Lower lobe of right lung (tissue), 2 donors: ENCODE data around the gene ITSN1. TPM values are rescaled to one million over a fixed set of nuclear protein-coding genes. Genes with fewer than 3 reads are reported as not detected.

Experiments
- ATAC-seq, 2 donors: fragments of 200-7000 bp; cut with Tn5 transposase; one replicate each; pipeline ENCODE4 v1.9.1; 2020 to 2022; ENCODE audit warnings: mild to moderate bottlenecking in 2 of 2, moderate library complexity in 2 of 2
- DNase-seq: peaks from one replicate; pipeline ENCODE4 v3.0.0-alpha.2; 2020
- H3K27ac ChIP-seq: fragments of 200-600 bp; one replicate; pipeline ENCODE4 v1.8.0; 2022
- H3K27me3 ChIP-seq: fragments of 200-600 bp; one replicate; pipeline ENCODE4 v1.8.0; 2022; ENCODE audit warnings: low read depth
- H3K36me3 ChIP-seq: fragments of 200-600 bp; one replicate; pipeline ENCODE4 v1.8.0; 2022; ENCODE audit warnings: mild to moderate bottlenecking
- H3K4me1 ChIP-seq: fragments of 200-600 bp; one replicate; pipeline ENCODE4 v1.8.0; 2022
- H3K4me3 ChIP-seq: fragments of 200-600 bp; one replicate; pipeline ENCODE4 v1.8.0; 2022; ENCODE audit warnings: mild to moderate bottlenecking
- H3K9me3 ChIP-seq: fragments of 200-600 bp; one replicate; pipeline ENCODE4 v1.8.0; 2022
- intact Hi-C: fragments of 100-400 bp; cut with DNase I; formaldehyde crosslinking; loops from one replicate; pipeline ENCODE4 v1.11.0; 2022
- total RNA-seq: library from RNA; stranded (reverse); fragmentation: NEBNext Ultra II Directional; extraction: Animal tissue kit (Norgen Biotek cat#: 25700); gene quantifications from one replicate; pipeline ENCODE4 v1.2.1, GENCODE V29; 2021
- TF ChIP-seq, protein P1 (sequence below): fragments of 200-600 bp; IDR thresholded peaks from one replicate; pipeline ENCODE4 v1.8.0; 2022; ENCODE audit warnings: antibody characterized with exemption, mild to moderate bottlenecking
- donor health status: DM: no; HTN: yes; CAD: no; lungs with severe emphysema.

ITSN1 gene
- total RNA-seq, 1 donor from 2014 or later, result 31.4 TPM

DNA sequence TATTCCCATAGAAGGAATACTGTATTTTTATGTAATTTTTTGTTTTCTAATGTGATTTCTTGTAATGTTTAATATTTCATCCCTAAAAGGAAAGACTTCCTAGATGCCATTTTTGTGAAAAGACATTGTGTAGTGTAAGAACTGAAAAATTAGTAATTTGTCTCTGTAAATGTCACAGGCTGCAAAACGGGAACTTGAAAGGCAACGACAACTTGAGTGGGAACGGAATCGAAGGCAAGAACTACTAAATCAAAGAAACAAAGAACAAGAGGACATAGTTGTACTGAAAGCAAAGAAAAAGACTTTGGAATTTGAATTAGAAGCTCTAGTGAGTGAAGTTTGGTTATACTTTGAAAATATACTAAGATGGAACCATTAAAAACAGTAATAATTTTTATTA, 132.2 kb downstream of the ITSN1 start:
- Histone ChIP-seq H3K27ac (no peak overlapping the region), H3K27me3 (no peaks in the 10 kb centered on the region), H3K4me1 (peaks cover 7% of the 10 kb centered on the region), H3K9me3 (no peaks in the 10 kb centered on the region), H3K4me3 (no peak overlapping the region), H3K36me3 (peaks cover 39% of the 10 kb centered on the region)
- DNase-seq (no peak), ATAC-seq (no peak)
- intact Hi-C loops, result no loop called here
- TF ChIP-seq, protein P1, sequence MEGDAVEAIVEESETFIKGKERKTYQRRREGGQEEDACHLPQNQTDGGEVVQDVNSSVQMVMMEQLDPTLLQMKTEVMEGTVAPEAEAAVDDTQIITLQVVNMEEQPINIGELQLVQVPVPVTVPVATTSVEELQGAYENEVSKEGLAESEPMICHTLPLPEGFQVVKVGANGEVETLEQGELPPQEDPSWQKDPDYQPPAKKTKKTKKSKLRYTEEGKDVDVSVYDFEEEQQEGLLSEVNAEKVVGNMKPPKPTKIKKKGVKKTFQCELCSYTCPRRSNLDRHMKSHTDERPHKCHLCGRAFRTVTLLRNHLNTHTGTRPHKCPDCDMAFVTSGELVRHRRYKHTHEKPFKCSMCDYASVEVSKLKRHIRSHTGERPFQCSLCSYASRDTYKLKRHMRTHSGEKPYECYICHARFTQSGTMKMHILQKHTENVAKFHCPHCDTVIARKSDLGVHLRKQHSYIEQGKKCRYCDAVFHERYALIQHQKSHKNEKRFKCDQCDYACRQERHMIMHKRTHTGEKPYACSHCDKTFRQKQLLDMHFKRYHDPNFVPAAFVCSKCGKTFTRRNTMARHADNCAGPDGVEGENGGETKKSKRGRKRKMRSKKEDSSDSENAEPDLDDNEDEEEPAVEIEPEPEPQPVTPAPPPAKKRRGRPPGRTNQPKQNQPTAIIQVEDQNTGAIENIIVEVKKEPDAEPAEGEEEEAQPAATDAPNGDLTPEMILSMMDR, result no peak

GRCh38 chr21:33775100-33775828, 133.0 kb downstream of the ITSN1 start:
- intact Hi-C loops, result no loop called here
- DNase-seq, result no peak
- TF ChIP-seq, protein P1, result no peak

GRCh38 chr21:33780631-33781030, 138.3 kb downstream of the ITSN1 start:
- H3K9me3 ChIP-seq, result no peaks in the 10 kb centered on the region
- TF ChIP-seq, protein P1, result no peak
- H3K4me1 ChIP-seq, result no peaks in the 10 kb centered on the region
- no peaks in the 10 kb centered on the region for H3K27me3 ChIP-seq
- intact Hi-C loops, result no loop called here
- no peak for DNase-seq
- no peak for ATAC-seq
- no peak overlapping the region for H3K27ac ChIP-seq
- H3K4me3 ChIP-seq, result no peak overlapping the region
- peaks cover 10% of the 10 kb centered on the region for H3K36me3 ChIP-seq

More at GRCh38 chr21:33775100-33775828, 133.0 kb downstream of the ITSN1 start:
- H3K36me3 ChIP-seq, result peaks cover 34% of the 10 kb centered on the region
- no peak overlapping the region for H3K27ac ChIP-seq
- H3K27me3 ChIP-seq, result no peaks in the 10 kb centered on the region
- no peak for ATAC-seq
- no peaks in the 10 kb centered on the region for H3K9me3 ChIP-seq
- H3K4me3 ChIP-seq, result no peak overlapping the region
- peaks cover 7% of the 10 kb centered on the region for H3K4me1 ChIP-seq

DNA sequence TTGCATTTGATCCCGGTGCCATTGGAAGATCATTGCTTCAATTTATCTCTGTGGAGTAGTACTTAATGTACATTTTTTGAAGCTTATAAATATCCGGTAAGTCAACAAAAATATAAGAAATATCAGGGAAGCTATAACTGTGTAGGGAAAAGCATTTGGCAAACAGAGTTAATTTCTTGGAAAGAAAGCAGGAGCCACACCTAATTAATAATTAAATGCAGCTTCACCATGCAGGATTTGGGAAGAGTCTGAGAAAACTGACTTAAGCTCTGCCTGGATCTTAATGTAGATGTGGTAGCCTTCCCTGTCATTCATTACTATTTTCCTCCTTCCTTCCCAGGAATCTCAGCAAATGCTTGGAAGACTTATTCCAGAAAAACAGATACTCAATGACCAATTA, 138.8 kb downstream of the ITSN1 start:
- intact Hi-C loops, result no loop called here
- no peaks in the 10 kb centered on the region for H3K27me3 ChIP-seq

GRCh38 chr21:33783187-33783979, 141.1 kb downstream of the ITSN1 start:
- intact Hi-C loops, result no loop called here
- Histone ChIP-seq H3K27ac (no peak overlapping the region), H3K9me3 (no peaks in the 10 kb centered on the region), H3K4me3 (no peak overlapping the region), H3K4me1 (no peaks in the 10 kb centered on the region), H3K27me3 (no peaks in the 10 kb centered on the region), H3K36me3 (peaks cover 15% of the 10 kb centered on the region)
- TF ChIP-seq, protein P1, result no peak
- ATAC-seq (no peak), DNase-seq (no peak)

More for the DNA sequence above, 138.8 kb downstream of the ITSN1 start:
- DNase-seq, result no peak
- Histone ChIP-seq H3K27ac (no peak overlapping the region), H3K4me3 (no peak overlapping the region), H3K9me3 (no peaks in the 10 kb centered on the region), H3K36me3 (peaks cover 8% of the 10 kb centered on the region), H3K4me1 (no peaks in the 10 kb centered on the region)
- ATAC-seq, result no peak
- TF ChIP-seq, protein P1, result no peak
